Ovary (tissue), 3 donors: ENCODE measurements around the gene HECW1.

Source experiments
- EP300 ChIP-seq: sonication (generic); formaldehyde crosslinking; IDR thresholded peaks from one replicate; pipeline ENCODE4 v1.6.1; 2017; ENCODE audit warnings: antibody characterized with exemption
- POLR2A ChIP-seq: fragments of 450-650 bp; IDR thresholded peaks from one replicate; pipeline ENCODE4 v1.6.1; 2017; ENCODE audit warnings: antibody characterized with exemption, mild to moderate bottlenecking, moderate library complexity
- TF ChIP-seq, protein P1 (sequence below), 3 donors: fragments of 450-650 bp in 2 of 3; fragments of 200-600 bp in 1 of 3; IDR thresholded peaks; one replicate each; pipeline versions ENCODE4 v1.5.1 to v1.8.0; 2016 to 2022; ENCODE audit warnings: antibody characterized with exemption in 3 of 3, mild to moderate bottlenecking in 1 of 3
- donor health status: DM: no; HTN: no; CAD: no.

GRCh38 chr7:43528576-43529354, 416.3 kb downstream of the HECW1 start:
- TF ChIP-seq, protein P1, sequence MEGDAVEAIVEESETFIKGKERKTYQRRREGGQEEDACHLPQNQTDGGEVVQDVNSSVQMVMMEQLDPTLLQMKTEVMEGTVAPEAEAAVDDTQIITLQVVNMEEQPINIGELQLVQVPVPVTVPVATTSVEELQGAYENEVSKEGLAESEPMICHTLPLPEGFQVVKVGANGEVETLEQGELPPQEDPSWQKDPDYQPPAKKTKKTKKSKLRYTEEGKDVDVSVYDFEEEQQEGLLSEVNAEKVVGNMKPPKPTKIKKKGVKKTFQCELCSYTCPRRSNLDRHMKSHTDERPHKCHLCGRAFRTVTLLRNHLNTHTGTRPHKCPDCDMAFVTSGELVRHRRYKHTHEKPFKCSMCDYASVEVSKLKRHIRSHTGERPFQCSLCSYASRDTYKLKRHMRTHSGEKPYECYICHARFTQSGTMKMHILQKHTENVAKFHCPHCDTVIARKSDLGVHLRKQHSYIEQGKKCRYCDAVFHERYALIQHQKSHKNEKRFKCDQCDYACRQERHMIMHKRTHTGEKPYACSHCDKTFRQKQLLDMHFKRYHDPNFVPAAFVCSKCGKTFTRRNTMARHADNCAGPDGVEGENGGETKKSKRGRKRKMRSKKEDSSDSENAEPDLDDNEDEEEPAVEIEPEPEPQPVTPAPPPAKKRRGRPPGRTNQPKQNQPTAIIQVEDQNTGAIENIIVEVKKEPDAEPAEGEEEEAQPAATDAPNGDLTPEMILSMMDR (IDR thresholded peaks at IDR 0.05) = no peak
- no peak for TF ChIP-seq POLR2A
- no peak for TF ChIP-seq EP300
